ENCODE measurements around the gene NDUFS7. TPM values are rescaled to one million over a fixed set of nuclear protein-coding genes. Genes with fewer than 3 reads are reported as not detected.

The NDUFS7 gene
- total and polyA plus RNA-seq, 10 of the 15 experiments (the other 5 are each of a cell fraction or from before 2014, with no cell fraction given) = 5.1 to 282 (median 92.9) TPM

DNA sequence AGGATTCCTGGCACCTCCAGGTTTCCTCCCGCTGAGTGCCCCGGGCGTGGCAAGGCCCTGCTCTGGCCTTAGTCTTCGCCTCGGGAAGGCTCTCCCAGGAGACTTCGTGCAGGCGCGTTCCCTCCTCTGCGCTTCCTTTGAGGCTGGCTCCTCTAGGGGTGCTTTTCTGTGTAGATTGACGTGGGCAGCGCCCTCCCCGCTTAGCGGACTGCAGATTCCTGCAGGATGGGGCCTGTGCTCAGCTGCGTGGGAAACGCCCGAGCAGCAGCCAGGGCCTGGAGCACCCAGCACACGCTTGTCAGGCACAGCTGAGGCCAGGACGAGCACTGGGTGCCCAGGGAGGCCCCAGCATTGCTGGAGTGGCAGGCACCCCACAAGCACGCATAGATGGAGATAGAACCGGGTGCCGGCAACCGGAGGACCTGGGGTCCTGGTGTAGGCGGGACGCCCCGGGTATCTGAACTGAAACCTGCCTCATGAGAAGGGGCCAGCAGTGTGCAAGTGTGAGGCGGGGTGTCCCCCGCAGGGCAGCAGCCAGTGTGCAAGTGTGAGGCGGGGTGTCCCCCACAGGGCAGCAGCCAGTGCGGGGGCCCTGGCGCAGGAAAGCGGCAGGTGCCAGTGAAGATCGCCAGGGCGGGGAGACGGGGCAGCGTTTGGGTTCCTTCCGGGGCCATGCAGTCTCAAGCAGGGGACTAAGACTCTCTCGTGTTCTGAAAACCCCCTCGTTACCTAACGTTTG is 3.4 kb downstream of the NDUFS7 start:
- POLR2A ChIA-PET = no interaction called here
- RAD21 ChIA-PET (ENCODE audit: unreplicated experiment) = no interaction called here
- SMC1A ChIA-PET (ENCODE audit: uncharacterized antibody, unreplicated experiment) = no interaction called here
- H2AFZ ChIP-seq (ENCODE audit: control insufficient read depth, low read depth, low read length) = no peak overlapping the region
- no peak overlapping the region for H3K9ac ChIP-seq (ENCODE audit: control insufficient read depth, insufficient read depth, low read length)
- FAIRE-seq = no peak
- H3K79me2 ChIP-seq (ENCODE audit: control insufficient read depth, insufficient read depth, low read length) = peaks cover 11% of the 10 kb centered on the region
- TF ChIP-seq, protein P1, sequence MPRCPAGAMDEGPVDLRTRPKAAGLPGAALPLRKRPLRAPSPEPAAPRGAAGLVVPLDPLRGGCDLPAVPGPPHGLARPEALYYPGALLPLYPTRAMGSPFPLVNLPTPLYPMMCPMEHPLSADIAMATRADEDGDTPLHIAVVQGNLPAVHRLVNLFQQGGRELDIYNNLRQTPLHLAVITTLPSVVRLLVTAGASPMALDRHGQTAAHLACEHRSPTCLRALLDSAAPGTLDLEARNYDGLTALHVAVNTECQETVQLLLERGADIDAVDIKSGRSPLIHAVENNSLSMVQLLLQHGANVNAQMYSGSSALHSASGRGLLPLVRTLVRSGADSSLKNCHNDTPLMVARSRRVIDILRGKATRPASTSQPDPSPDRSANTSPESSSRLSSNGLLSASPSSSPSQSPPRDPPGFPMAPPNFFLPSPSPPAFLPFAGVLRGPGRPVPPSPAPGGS (IDR thresholded peaks at IDR 0.05; ENCODE audit: borderline replicate concordance, insufficient read depth, low read depth, low read length, poor library complexity, severe bottlenecking) = peak; percentile 62
- TF ChIP-seq CHD2 (IDR thresholded peaks at IDR 0.05; ENCODE audit: borderline replicate concordance, low read depth, low read length) (no peak), NRF1 (conservative IDR thresholded peaks at IDR 0.05; ENCODE audit: low read depth, low read length) (no peak), TCF3 (IDR thresholded peaks at IDR 0.05; ENCODE audit: borderline replicate concordance, insufficient read depth, low read depth, low read length) (peak; percentile 29; the same call in 1 of the 2 replicates)
- peaks cover 9 to 10% of the 10 kb centered on the region in 2 experiments for H3K36me3 ChIP-seq (ENCODE audit: control insufficient read depth in 2 of 2, insufficient read depth in 2 of 2, low read length in 1 of 2)
- no peak overlapping the region for H3K4me3 ChIP-seq
- CTCF ChIA-PET = no interaction called here
- no peak overlapping the region for H3K4me2 ChIP-seq (ENCODE audit: control insufficient read depth, insufficient read depth)
- DNase-seq (ENCODE audit: low read depth, low spot score) = no peak
- H3K27me3 ChIP-seq (replicated peaks in 1 of 2; ENCODE audit: control insufficient read depth in 2 of 2, insufficient read depth in 2 of 2, low read length in 1 of 2) = no peaks in the 10 kb centered on the region
- no peak for ATAC-seq
- H3K27ac ChIP-seq (ENCODE audit: control insufficient read depth, insufficient read depth) = no peak overlapping the region
- in situ Hi-C loops (cut with MboI) (no loop called here), intact Hi-C loops (cut with micrococcal nuclease; ENCODE audit: unreplicated experiment) (no loop called here)
- H3K9me3 ChIP-seq (replicated peaks; ENCODE audit: control insufficient read depth, insufficient read depth, low read length) = no peaks in the 10 kb centered on the region
- WGBS (ENCODE audit: insufficient coverage, insufficient replicate concordance, low lambda C conversion rate, missing lambda C conversion rate) = 97% methylated on average over 39 of the region's 39 CpGs
- H3K4me1 ChIP-seq (ENCODE audit: control insufficient read depth, insufficient read depth, low read length) = no peaks in the 10 kb centered on the region
- BruUV-seq (replicated peaks) = no TSS peak
- no peaks in the 10 kb centered on the region for H4K20me1 ChIP-seq (ENCODE audit: control insufficient read depth, insufficient read depth)

All from GM12878 (cell line).